Activated naive CD8-positive, alpha-beta T cell (primary cell): ENCODE results near the gene PTPN21.

Source experiments
- H3K27ac Mint-ChIP-seq: one replicate; pipeline ENCODE4 v1.8.0; 2021; ENCODE audit warnings: mixed read lengths
- H3K27me3 Mint-ChIP-seq: one replicate; pipeline ENCODE4 v1.8.0; 2021; ENCODE audit warnings: mixed read lengths
- H3K36me3 Mint-ChIP-seq: one replicate; pipeline ENCODE4 v1.8.0; 2021; ENCODE audit warnings: mixed read lengths
- H3K4me1 Mint-ChIP-seq: one replicate; pipeline ENCODE4 v1.8.0; 2021; ENCODE audit warnings: low read depth, mixed read lengths
- H3K4me3 Mint-ChIP-seq: one replicate; pipeline ENCODE4 v1.8.0; 2021; ENCODE audit warnings: mild to moderate bottlenecking, mixed read lengths
- H3K9me3 Mint-ChIP-seq: one replicate; pipeline ENCODE4 v1.8.0; 2021; ENCODE audit warnings: low read depth, mixed read lengths

PTPN21 gene

DNA sequence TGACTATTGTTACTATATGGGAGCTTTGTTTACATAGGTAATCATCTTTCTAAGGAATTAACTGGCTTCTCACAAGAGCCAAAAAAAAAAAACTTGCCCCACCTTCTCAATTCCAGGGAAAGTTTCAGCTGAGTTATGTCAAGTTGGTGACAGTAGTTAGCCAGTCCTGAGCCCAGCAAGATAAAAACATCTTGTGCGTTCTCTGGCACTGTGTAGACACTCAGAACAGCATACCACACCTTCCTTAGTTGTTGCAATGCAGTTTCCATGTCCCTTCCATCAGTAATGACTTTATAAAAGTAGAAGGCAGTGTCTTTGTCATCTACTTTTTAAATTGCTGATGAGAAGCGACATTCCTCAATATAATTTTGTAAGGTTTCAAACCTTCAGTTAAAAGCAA is 50.2 kb downstream of the PTPN21 start:
- no peak overlapping the region for H3K4me3 Mint-ChIP-seq
- H3K4me1 Mint-ChIP-seq: no peaks in the 10 kb centered on the region
- H3K27me3 Mint-ChIP-seq: peaks cover 14% of the 10 kb centered on the region
- H3K9me3 Mint-ChIP-seq: no peaks in the 10 kb centered on the region
- H3K36me3 Mint-ChIP-seq: no peaks in the 10 kb centered on the region
- H3K27ac Mint-ChIP-seq: no peak overlapping the region

DNA sequence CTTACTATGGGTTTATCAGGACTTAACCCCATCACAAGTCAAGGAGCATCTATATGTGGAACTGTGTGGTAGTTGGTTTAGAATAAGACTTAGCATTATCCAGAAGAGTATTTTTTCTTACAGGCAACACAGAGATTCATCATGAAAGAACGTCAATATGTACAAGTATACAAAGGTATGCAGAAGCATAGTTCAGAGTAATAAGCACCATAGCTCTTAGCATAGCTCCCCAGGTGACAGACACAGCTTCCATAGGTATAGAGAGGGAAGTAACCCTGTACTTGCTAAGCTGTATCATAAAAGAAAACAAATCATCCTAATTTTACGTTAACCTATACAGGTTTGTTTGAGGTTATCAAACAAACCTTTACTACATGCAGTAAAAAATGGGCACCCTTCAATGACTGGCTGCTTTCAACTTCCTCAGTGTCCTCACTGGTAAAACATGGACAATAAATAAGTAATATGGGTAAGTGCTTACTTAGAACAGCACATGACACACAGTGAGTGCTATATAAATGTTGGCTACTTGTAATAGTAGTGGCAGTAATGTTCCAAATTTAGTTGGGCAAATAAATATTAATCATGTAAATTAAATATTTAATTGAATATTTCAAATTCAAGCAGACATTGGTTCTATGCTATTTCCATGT is 50.9 kb downstream of the PTPN21 start:
- Mint-ChIP-seq H3K9me3 (no peaks in the 10 kb centered on the region), H3K4me1 (no peaks in the 10 kb centered on the region)

GRCh38 chr14:88502740-88503139 is 52.1 kb downstream of the PTPN21 start:
- Mint-ChIP-seq H3K27ac (no peak overlapping the region), H3K27me3 (peaks cover 13% of the 10 kb centered on the region), H3K4me1 (no peaks in the 10 kb centered on the region), H3K9me3 (no peaks in the 10 kb centered on the region), H3K4me3 (no peak overlapping the region), H3K36me3 (no peaks in the 10 kb centered on the region)

More for the DNA sequence above, 50.9 kb downstream of the PTPN21 start:
- H3K27ac Mint-ChIP-seq: no peak overlapping the region
- no peaks in the 10 kb centered on the region for H3K36me3 Mint-ChIP-seq
- peaks cover 13% of the 10 kb centered on the region for H3K27me3 Mint-ChIP-seq
- no peak overlapping the region for H3K4me3 Mint-ChIP-seq

- Mint-ChIP-seq H3K4me3 (no peak overlapping the region), H3K36me3 (no peaks in the 10 kb centered on the region), H3K9me3 (no peaks in the 10 kb centered on the region), H3K4me1 (no peaks in the 10 kb centered on the region), H3K27ac (no peak overlapping the region), H3K27me3 (peaks cover 15% of the 10 kb centered on the region)
Observed at GRCh38 chr14:88500611-88501010, 54.2 kb downstream of the PTPN21 start.

- H3K27me3 Mint-ChIP-seq: peaks cover 13% of the 10 kb centered on the region
- H3K4me1 Mint-ChIP-seq: no peaks in the 10 kb centered on the region
- no peaks in the 10 kb centered on the region for H3K36me3 Mint-ChIP-seq
- no peak overlapping the region for H3K4me3 Mint-ChIP-seq
- H3K9me3 Mint-ChIP-seq: no peaks in the 10 kb centered on the region
- H3K27ac Mint-ChIP-seq: no peak overlapping the region
Observed at GRCh38 chr14:88499225-88499624, 55.6 kb downstream of the PTPN21 start.

- H3K4me1 Mint-ChIP-seq: no peaks in the 10 kb centered on the region
- peaks cover 7% of the 10 kb centered on the region for H3K27me3 Mint-ChIP-seq
- no peaks in the 10 kb centered on the region for H3K36me3 Mint-ChIP-seq
- no peak overlapping the region for H3K27ac Mint-ChIP-seq
- H3K9me3 Mint-ChIP-seq: no peaks in the 10 kb centered on the region
- H3K4me3 Mint-ChIP-seq: no peak overlapping the region
Observed at GRCh38 chr14:88496414-88496813, 58.4 kb downstream of the PTPN21 start.

GRCh38 chr14:88493392-88494185 is 61.2 kb downstream of the PTPN21 start:
- no peaks in the 10 kb centered on the region for H3K36me3 Mint-ChIP-seq
- H3K4me3 Mint-ChIP-seq: no peak overlapping the region
- peaks cover 3% of the 10 kb centered on the region for H3K27me3 Mint-ChIP-seq
- no peaks in the 10 kb centered on the region for H3K4me1 Mint-ChIP-seq
- no peak overlapping the region for H3K27ac Mint-ChIP-seq
- no peaks in the 10 kb centered on the region for H3K9me3 Mint-ChIP-seq

DNA sequence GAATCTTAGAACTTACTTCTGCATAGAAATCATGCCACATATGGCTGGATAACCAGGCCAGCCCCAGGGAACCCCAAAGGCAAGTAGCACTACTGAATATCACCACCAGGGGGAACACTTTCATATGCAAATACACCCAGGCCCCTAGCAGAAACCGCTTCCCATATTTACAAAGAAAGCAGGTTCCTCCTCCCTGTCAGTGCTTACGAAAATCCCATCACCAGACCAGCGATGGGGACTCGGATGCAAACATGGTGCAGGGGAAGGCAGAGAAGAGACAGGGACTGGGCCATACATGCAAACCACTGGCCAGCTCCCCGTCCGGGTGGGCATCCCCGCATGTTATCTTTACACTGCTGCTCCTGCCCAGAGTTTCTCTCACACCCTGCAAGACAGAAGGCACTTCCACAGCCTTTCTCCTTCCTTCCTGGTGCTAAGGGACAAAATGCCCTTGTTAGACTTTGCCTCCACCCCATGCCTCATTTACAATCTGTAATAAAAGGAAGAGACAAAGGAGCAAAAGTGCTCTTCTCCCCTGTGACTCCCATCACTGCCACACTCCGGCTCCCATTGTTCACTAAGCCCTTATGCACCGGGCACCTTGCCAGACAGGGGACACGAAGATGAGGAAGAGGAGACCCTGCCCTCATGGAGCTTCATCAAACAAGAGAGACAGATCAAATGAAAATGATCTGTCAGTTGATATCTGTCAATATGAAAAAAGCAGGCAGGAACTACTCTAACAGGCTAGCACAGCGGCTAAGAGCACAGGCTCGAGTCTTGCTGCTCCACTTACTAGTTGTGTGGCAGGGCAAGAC is 62.3 kb downstream of the PTPN21 start:
- Mint-ChIP-seq H3K27ac (no peak overlapping the region), H3K4me3 (no peak overlapping the region), H3K27me3 (peaks cover 3% of the 10 kb centered on the region), H3K36me3 (no peaks in the 10 kb centered on the region), H3K9me3 (no peaks in the 10 kb centered on the region), H3K4me1 (no peaks in the 10 kb centered on the region)

DNA sequence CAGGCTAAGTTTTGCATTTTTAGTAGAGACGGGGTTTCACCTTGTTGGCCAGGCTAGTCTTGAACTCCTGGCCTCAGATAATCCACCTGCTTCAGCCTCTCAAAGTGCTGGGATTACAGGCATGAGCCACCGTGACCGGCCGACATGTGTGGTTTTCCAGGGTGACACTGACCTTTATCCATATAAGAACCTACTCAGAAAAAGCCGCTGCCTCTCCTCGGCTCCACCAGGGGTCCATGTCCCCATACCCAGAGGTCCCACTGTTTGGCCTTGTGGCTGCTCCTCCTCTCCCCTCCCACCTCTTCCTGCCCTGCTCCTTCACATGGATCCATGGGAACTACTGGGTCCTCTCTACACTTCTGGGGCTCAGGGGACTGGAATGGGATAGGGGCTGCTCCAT is 64.6 kb downstream of the PTPN21 start:
- no peaks in the 10 kb centered on the region for H3K9me3 Mint-ChIP-seq
- H3K27ac Mint-ChIP-seq: no peak overlapping the region
- H3K4me1 Mint-ChIP-seq: no peaks in the 10 kb centered on the region
- no peaks in the 10 kb centered on the region for H3K36me3 Mint-ChIP-seq
- peaks cover 2% of the 10 kb centered on the region for H3K27me3 Mint-ChIP-seq
- no peak overlapping the region for H3K4me3 Mint-ChIP-seq

DNA sequence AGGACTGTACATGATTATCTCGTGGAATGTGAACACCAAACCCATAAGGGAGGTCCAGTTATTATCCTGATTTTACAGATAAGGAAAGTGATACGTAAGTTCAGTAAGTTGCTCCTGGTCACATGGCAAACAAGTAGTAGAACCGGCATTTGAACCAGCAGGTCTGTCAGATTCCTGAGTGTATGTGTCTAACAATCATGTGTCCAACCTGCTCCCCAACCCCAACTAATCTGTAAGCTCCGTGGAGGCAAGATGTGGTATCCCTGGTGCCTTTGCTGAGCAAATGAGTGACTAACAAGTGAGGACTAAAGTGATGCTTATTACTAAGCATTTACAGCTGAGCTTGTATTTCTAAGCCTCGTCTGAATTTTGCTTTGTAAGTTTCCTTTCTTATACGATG is 65.9 kb downstream of the PTPN21 start:
- no peaks in the 10 kb centered on the region for H3K4me1 Mint-ChIP-seq
- no peaks in the 10 kb centered on the region for H3K9me3 Mint-ChIP-seq
- no peaks in the 10 kb centered on the region for H3K36me3 Mint-ChIP-seq
- peaks cover 2% of the 10 kb centered on the region for H3K27me3 Mint-ChIP-seq
- H3K27ac Mint-ChIP-seq: no peak overlapping the region
- no peak overlapping the region for H3K4me3 Mint-ChIP-seq

- Mint-ChIP-seq H3K27me3 (no peaks in the 10 kb centered on the region), H3K27ac (no peak overlapping the region), H3K9me3 (no peaks in the 10 kb centered on the region), H3K4me1 (no peaks in the 10 kb centered on the region), H3K4me3 (no peak overlapping the region), H3K36me3 (no peaks in the 10 kb centered on the region)
Observed at GRCh38 chr14:88488081-88488480, 66.7 kb downstream of the PTPN21 start.

GRCh38 chr14:88482524-88482923 is 72.3 kb downstream of the PTPN21 start:
- Mint-ChIP-seq H3K9me3 (no peaks in the 10 kb centered on the region), H3K4me3 (no peak overlapping the region), H3K36me3 (no peaks in the 10 kb centered on the region), H3K27ac (no peak overlapping the region), H3K4me1 (peaks cover 1% of the 10 kb centered on the region), H3K27me3 (peaks cover 2% of the 10 kb centered on the region)

- Mint-ChIP-seq H3K27ac (no peak overlapping the region), H3K4me1 (peaks cover 1% of the 10 kb centered on the region), H3K27me3 (peaks cover 2% of the 10 kb centered on the region), H3K9me3 (no peaks in the 10 kb centered on the region), H3K4me3 (no peak overlapping the region), H3K36me3 (no peaks in the 10 kb centered on the region)
Observed at GRCh38 chr14:88481794-88482193, 73.0 kb downstream of the PTPN21 start.

GRCh38 chr14:88481059-88481458 is 73.7 kb downstream of the PTPN21 start:
- no peaks in the 10 kb centered on the region for H3K36me3 Mint-ChIP-seq
- peaks cover 1% of the 10 kb centered on the region for H3K4me1 Mint-ChIP-seq
- H3K4me3 Mint-ChIP-seq: no peak overlapping the region
- no peaks in the 10 kb centered on the region for H3K9me3 Mint-ChIP-seq
- H3K27ac Mint-ChIP-seq: no peak overlapping the region
- H3K27me3 Mint-ChIP-seq: peaks cover 2% of the 10 kb centered on the region

- no peaks in the 10 kb centered on the region for H3K9me3 Mint-ChIP-seq
- peaks cover 1% of the 10 kb centered on the region for H3K4me1 Mint-ChIP-seq
- no peaks in the 10 kb centered on the region for H3K36me3 Mint-ChIP-seq
- no peak overlapping the region for H3K27ac Mint-ChIP-seq
- peaks cover 2% of the 10 kb centered on the region for H3K27me3 Mint-ChIP-seq
- H3K4me3 Mint-ChIP-seq: no peak overlapping the region
Observed at GRCh38 chr14:88479574-88479987, 75.2 kb downstream of the PTPN21 start.
